Transverse colon (tissue), 4 donors: Measurements from ENCODE around the gene ZFP42. TPM values are rescaled to one million over a fixed set of nuclear protein-coding genes. Genes with fewer than 3 reads are reported as not detected.

Source experiments
- DNase-seq: peaks from one replicate; pipeline ENCODE4 v3.0.0-alpha.2; 2019
- H3K27ac ChIP-seq, 4 donors: fragments of 200-600 bp; sonication (generic); 2 replicates each; pipeline ENCODE4 v1.5.1; 2016 to 2018; ENCODE audit warnings: inconsistent platforms in 4 of 4
- H3K27me3 ChIP-seq: fragments of 200-600 bp; sonication (generic); 2 replicates; pipeline ENCODE4 v1.5.1; 2017; ENCODE audit warnings: inconsistent platforms
- H3K36me3 ChIP-seq, 4 donors: fragments of 200-600 bp; sonication (generic); 2 replicates each; pipeline ENCODE4 v1.5.1; 2017 to 2019; ENCODE audit warnings: inconsistent platforms in 4 of 4
- H3K4me1 ChIP-seq, 4 donors: fragments of 200-600 bp; sonication (generic); 2 replicates each; pipeline ENCODE4 v1.5.1; 2017 to 2020; ENCODE audit warnings: inconsistent platforms in 4 of 4
- H3K4me3 ChIP-seq, 4 donors: fragments of 200-600 bp; sonication (generic); 1 replicate in 1 of 4; 2 replicates in 3 of 4; pipeline versions ENCODE4 v1.5.1 to v1.6.1; 2017 to 2019; ENCODE audit warnings: inconsistent platforms in 4 of 4
- H3K9me3 ChIP-seq, 2 donors: fragments of 200-600 bp; sonication (generic); 2 replicates each; pipeline ENCODE4 v1.5.1; 2017 to 2019; ENCODE audit warnings: inconsistent platforms in 2 of 2
- EP300 ChIP-seq: sonication (generic); formaldehyde crosslinking; IDR thresholded peaks from one replicate; pipeline ENCODE4 v1.6.1; 2017; ENCODE audit warnings: antibody characterized with exemption, low read depth
- POLR2A ChIP-seq: fragments of 450-650 bp; IDR thresholded peaks from one replicate; pipeline ENCODE4 v1.6.1; 2016; ENCODE audit warnings: antibody characterized with exemption, mild to moderate bottlenecking, moderate library complexity
- POLR2AphosphoS5 ChIP-seq, 3 donors: sonication (generic); formaldehyde crosslinking; IDR thresholded peaks; one replicate each; pipeline ENCODE4 v1.6.1; 2016; ENCODE audit warnings: antibody characterized with exemption in 3 of 3
- WGBS, 2 donors: methylation state at CpG; one replicate each; pipeline ENCODE4 v1.1.5; 2018; ENCODE audit warnings: low coverage in 1 of 2; 5-methylcytosine and 5-hydroxymethylcytosine counted together
- in situ Hi-C, 4 donors: fragments of 200-750 bp; cut with MboI; loops; one replicate each; pipeline versions ENCODE4 v1.15.0 to v1.15.1; 2017; ENCODE audit warnings: low sequenced_read_pairs in 3 of 4, low pct_ligation_motif_present in 1 of 4, low pct_unique_long_range_greater_than_20kb in 1 of 4
- intact Hi-C: fragments of 100-400 bp; cut with DNase I; formaldehyde crosslinking; loops from one replicate; pipeline ENCODE4 v1.15.1; 2023; ENCODE audit warnings: low total_unique reads
- total RNA-seq, 4 donors: library from RNA; depleted of rRNA; stranded (reverse); fragments of >200 nt; gene quantifications; one replicate each; pipeline ENCODE4 v1.1.0, GENCODE V29; 2016
- TF ChIP-seq, protein P1 (sequence below), 5 experiments: fragments of 200-600 bp in 3 of 5; fragments of 450-650 bp in 2 of 5; sonication (generic) in 3 of 5; IDR thresholded peaks; 1 replicate in 2 of 5; 2 replicates in 3 of 5; pipeline ENCODE4 v1.5.1; 2016 to 2017; ENCODE audit warnings: antibody characterized with exemption in 5 of 5, inconsistent platforms in 3 of 5, mild to moderate bottlenecking in 2 of 5, moderate library complexity in 1 of 5

The ZFP42 gene
- total RNA-seq, 4 donors from 2014 or later = not detected

DNA sequence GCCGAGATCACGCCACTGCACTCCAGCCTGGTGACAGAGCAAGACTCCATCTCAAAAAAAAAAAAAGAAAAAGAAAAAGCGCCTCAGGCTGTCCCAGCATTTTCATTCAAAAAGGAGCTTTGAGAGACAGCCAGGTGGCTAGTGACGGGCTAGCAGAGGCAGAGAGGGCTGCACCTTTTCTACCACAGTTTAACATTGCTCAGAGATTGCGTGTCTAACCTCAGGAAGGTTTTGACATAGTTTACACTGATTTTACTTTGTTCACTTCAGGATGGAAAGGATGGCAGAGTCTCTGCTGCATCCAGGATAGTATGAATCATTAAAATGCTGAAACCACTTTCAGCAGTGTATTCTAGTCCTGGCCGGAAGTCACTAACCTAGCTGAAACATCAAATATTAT lies 28.1 kb downstream of the ZFP42 start:
- Histone ChIP-seq H3K4me3 (no peak overlapping the region), H3K4me1 (peaks cover 0 to 14% (median 1%) of the 10 kb centered on the region in 4 donors), H3K27me3 (no peaks in the 10 kb centered on the region), H3K27ac (no peak overlapping the region), H3K36me3 (no peaks in the 10 kb centered on the region), H3K9me3 (no peaks in the 10 kb centered on the region)
- 79 to 90% methylated on average over 1 to 6 of the region's 6 CpGs for WGBS, 2 donors
- TF ChIP-seq EP300 (no peak), POLR2AphosphoS5 (IDR thresholded peaks at IDR 0.05) (no peak), POLR2A (no peak)
- TF ChIP-seq, protein P1, sequence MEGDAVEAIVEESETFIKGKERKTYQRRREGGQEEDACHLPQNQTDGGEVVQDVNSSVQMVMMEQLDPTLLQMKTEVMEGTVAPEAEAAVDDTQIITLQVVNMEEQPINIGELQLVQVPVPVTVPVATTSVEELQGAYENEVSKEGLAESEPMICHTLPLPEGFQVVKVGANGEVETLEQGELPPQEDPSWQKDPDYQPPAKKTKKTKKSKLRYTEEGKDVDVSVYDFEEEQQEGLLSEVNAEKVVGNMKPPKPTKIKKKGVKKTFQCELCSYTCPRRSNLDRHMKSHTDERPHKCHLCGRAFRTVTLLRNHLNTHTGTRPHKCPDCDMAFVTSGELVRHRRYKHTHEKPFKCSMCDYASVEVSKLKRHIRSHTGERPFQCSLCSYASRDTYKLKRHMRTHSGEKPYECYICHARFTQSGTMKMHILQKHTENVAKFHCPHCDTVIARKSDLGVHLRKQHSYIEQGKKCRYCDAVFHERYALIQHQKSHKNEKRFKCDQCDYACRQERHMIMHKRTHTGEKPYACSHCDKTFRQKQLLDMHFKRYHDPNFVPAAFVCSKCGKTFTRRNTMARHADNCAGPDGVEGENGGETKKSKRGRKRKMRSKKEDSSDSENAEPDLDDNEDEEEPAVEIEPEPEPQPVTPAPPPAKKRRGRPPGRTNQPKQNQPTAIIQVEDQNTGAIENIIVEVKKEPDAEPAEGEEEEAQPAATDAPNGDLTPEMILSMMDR (IDR thresholded peaks at IDR 0.05) = no peak
- DNase-seq = no peak
- intact Hi-C loops (no loop called here), in situ Hi-C loops (no loop called here)

DNA sequence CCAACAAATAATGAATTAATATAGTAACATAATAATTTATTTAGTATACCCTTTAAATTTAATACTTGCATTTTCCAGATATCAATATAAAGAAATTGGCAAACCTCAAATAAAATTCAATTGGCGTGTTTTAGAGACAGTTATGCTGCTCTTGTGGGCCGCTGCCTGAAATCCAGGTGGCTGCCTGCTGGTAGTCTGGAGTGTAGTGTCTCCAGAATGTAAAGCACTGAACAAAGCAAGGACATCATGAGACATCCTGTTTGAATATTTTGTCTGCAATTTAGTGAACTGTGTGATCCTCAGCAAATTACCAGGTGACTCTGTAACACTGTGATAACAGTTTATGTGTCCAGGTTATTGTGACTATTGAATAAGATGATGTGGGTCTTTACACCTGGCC lies 29.9 kb downstream of the ZFP42 start:
- no peak for TF ChIP-seq POLR2AphosphoS5 (IDR thresholded peaks at IDR 0.05)
- TF ChIP-seq, protein P1 (IDR thresholded peaks at IDR 0.05) = no peak
- TF ChIP-seq POLR2A = no peak
- no peak for TF ChIP-seq EP300
- WGBS, 2 donors = 86 to 96% methylated on average over 2 of the region's 2 CpGs
- in situ Hi-C loops = no loop called here
- H3K27me3 ChIP-seq = no peaks in the 10 kb centered on the region
- intact Hi-C loops = no loop called here
- H3K4me3 ChIP-seq = no peak overlapping the region
- H3K27ac ChIP-seq = no peak overlapping the region
- H3K9me3 ChIP-seq = no peaks in the 10 kb centered on the region
- peaks cover 0 to 14% (median 1%) of the 10 kb centered on the region in 4 donors for H3K4me1 ChIP-seq
- H3K36me3 ChIP-seq = no peaks in the 10 kb centered on the region
- DNase-seq = no peak

DNA sequence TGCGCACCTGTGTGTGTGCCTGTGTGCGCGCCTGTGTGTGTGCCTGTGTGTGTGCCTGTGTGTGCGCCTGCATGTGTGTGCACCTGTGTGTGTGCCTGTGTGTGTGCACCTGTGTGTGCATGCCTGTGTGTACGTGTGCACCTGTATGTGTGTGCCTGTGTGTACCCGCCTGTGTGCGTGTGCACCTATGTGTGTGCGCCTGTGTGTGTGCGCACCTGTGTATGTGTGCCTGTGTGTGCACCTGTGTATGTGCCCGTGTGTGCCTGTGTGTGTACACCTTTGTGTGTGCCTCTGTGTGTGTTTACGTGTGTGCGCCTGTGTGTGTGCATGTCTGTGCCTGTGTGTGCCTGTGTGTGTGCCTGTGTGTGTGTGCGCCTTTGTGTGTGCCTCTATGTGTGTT lies 33.5 kb downstream of the ZFP42 start:
- no peak for DNase-seq
- TF ChIP-seq EP300 = no peak
- TF ChIP-seq POLR2AphosphoS5 (IDR thresholded peaks at IDR 0.05) = no peak
- TF ChIP-seq, protein P1 (IDR thresholded peaks at IDR 0.05) = no peak
- TF ChIP-seq POLR2A = no peak
- Histone ChIP-seq H3K27ac (no peak overlapping the region), H3K4me3 (no peak overlapping the region), H3K36me3 (no peaks in the 10 kb centered on the region), H3K4me1 (no peaks in the 10 kb centered on the region), H3K9me3 (no peaks in the 10 kb centered on the region), H3K27me3 (no peaks in the 10 kb centered on the region)
- in situ Hi-C loops (no loop called here), intact Hi-C loops (no loop called here)
- WGBS, 2 donors = 92 to 96% methylated on average over 4 to 13 of the region's 13 CpGs

DNA sequence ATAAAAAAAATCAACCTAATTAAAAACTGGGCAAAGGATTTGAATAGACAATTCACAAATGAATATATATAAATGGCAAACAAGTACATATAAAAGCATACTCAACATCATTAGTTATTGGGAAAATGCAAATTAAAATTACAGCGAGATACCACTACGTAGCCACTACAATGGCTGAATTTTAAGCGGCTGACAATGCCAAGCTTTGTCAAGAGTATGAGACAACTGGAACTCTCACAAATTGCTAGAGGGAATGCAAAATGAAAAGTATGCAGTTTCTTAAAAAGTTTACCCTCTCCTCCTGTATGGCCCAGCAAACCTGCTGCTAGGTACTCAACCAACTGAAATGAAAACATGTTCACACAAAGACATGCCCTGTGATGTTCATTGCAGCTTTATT lies 34.8 kb downstream of the ZFP42 start:
- WGBS, 2 donors = 78 to 96% methylated on average over 3 of the region's 3 CpGs
- TF ChIP-seq POLR2AphosphoS5 (IDR thresholded peaks at IDR 0.05) (no peak), POLR2A (no peak), EP300 (no peak)
- TF ChIP-seq, protein P1 (IDR thresholded peaks at IDR 0.05) = no peak
- no peak for DNase-seq
- H3K4me3 ChIP-seq = no peak overlapping the region
- no peaks in the 10 kb centered on the region for H3K27me3 ChIP-seq
- no peaks in the 10 kb centered on the region for H3K36me3 ChIP-seq
- intact Hi-C loops (no loop called here), in situ Hi-C loops (no loop called here)
- no peaks in the 10 kb centered on the region for H3K4me1 ChIP-seq
- no peak overlapping the region for H3K27ac ChIP-seq
- no peaks in the 10 kb centered on the region for H3K9me3 ChIP-seq
